ENCODE measurements around the gene NOVA2. TPM values are rescaled to one million over a fixed set of nuclear protein-coding genes. Genes with fewer than 3 reads are reported as not detected.
A peak's percentile ranks its signal among the peaks of the same experiment; 100 is the strongest.

NOVA2 gene
- total and polyA plus RNA-seq, 2 donors from 2014 or later, result 0.95 to 8.5 TPM

DNA sequence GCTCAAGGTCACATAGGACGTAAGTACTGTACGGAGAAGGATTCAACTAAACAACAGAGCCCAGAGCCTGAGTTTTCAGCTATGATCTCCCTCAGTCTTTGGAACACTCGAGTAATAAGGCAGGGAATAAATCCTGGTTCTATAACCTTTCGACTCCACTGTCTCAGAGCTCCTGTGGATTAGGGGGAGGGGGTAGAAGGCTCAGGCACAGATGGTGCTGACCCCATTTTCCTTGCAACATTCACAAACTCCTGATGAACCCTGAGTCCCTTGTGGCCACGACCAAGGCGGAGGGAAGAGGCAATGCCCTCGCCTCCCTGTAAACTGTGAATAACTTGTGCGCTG is 21.4 kb downstream of the NOVA2 start:
- Histone ChIP-seq H3K4me1 (ENCODE audit: control insufficient read depth in 2 of 3, insufficient read depth in 2 of 3, low read depth in 1 of 3, low read length in 3 of 3) (peaks cover 0 to 14% (median 0%) of the 10 kb centered on the region in 3 donors), H3K27me3 (ENCODE audit: control insufficient read depth, insufficient read depth, low read length) (no peaks in the 10 kb centered on the region), H3K9ac (ENCODE audit: low read length in 3 of 3) (no peak overlapping the region), H3K9me3 (ENCODE audit: control insufficient read depth in 2 of 3, insufficient read depth in 1 of 3, low read length in 3 of 3) (peaks cover 0 to 4% (median 0%) of the 10 kb centered on the region in 3 donors), H3K27ac (ENCODE audit: low read depth in 2 of 2, low read length in 2 of 2) (no peak overlapping the region), H3K4me3 (ENCODE audit: low read length in 3 of 3) (no peak overlapping the region), H3K36me3 (ENCODE audit: control insufficient read depth in 2 of 3, insufficient read depth in 3 of 3, low read length in 3 of 3) (no peaks in the 10 kb centered on the region)
- no peak for FAIRE-seq
- intact Hi-C loops (cut with DNase I), result no loop called here
- TF ChIP-seq, protein P1, sequence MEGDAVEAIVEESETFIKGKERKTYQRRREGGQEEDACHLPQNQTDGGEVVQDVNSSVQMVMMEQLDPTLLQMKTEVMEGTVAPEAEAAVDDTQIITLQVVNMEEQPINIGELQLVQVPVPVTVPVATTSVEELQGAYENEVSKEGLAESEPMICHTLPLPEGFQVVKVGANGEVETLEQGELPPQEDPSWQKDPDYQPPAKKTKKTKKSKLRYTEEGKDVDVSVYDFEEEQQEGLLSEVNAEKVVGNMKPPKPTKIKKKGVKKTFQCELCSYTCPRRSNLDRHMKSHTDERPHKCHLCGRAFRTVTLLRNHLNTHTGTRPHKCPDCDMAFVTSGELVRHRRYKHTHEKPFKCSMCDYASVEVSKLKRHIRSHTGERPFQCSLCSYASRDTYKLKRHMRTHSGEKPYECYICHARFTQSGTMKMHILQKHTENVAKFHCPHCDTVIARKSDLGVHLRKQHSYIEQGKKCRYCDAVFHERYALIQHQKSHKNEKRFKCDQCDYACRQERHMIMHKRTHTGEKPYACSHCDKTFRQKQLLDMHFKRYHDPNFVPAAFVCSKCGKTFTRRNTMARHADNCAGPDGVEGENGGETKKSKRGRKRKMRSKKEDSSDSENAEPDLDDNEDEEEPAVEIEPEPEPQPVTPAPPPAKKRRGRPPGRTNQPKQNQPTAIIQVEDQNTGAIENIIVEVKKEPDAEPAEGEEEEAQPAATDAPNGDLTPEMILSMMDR (IDR thresholded peaks at IDR 0.05; ENCODE audit: borderline replicate concordance, extremely low read depth, insufficient read depth), result no peak
- DNase-seq, result no peak

DNA sequence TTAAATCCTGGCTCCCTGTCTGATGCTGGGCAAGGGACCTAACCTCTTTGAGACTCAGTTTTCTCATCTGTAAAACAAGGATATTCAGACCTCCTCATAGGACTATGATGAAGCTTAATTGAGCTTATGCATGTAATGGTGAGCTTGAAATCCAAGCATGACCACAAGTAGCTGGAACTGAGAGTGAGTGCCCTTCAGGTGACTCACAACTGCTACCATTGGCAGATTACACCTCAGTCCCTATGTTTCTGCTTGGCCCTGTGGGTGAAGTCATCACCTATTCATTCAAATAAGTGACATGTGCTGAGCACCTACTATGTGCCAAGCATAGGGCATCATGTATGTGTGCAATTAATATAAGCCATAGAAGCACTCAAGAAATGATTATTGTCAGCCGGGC is 25.7 kb downstream of the NOVA2 start:
- Histone ChIP-seq H3K27ac (ENCODE audit: low read depth in 2 of 2, low read length in 2 of 2) (no peak overlapping the region), H3K9ac (ENCODE audit: low read length in 3 of 3) (no peak overlapping the region), H3K36me3 (ENCODE audit: control insufficient read depth in 2 of 3, insufficient read depth in 3 of 3, low read length in 3 of 3) (no peaks in the 10 kb centered on the region), H3K9me3 (ENCODE audit: control insufficient read depth in 2 of 3, insufficient read depth in 1 of 3, low read length in 3 of 3) (no peaks in the 10 kb centered on the region), H3K27me3 (ENCODE audit: control insufficient read depth, insufficient read depth, low read length) (no peaks in the 10 kb centered on the region), H3K4me3 (ENCODE audit: low read length in 3 of 3) (no peak overlapping the region), H3K4me1 (ENCODE audit: control insufficient read depth in 2 of 3, insufficient read depth in 2 of 3, low read depth in 1 of 3, low read length in 3 of 3) (peaks cover 0 to 2% (median 0%) of the 10 kb centered on the region in 3 donors)
- TF ChIP-seq, protein P1 (IDR thresholded peaks at IDR 0.05; ENCODE audit: borderline replicate concordance, extremely low read depth, insufficient read depth), result no peak
- intact Hi-C loops (cut with DNase I), result no loop called here
- no peak for DNase-seq
- FAIRE-seq, result no peak

DNA sequence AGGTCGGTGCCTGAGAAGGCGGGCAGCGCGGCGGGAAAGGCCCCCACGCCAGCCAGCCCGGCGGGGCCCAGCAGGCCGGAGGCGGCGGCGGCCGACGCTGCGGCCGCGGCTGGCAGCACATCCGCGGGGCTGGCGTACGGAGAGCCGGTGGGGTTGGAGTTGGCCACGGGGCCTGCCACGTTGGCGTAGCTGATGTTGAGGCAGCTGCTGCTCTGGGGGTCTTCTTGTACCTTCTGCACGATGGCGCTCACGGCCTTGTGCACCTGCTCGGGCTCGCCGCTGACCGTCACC is 33.2 kb downstream of the NOVA2 start:
- FAIRE-seq (no peak), DNase-seq (no peak)
- intact Hi-C loops (cut with DNase I), result no loop called here
- no peak overlapping the region for H3K4me3 ChIP-seq (ENCODE audit: low read length in 3 of 3)
- no peak overlapping the region for H3K27ac ChIP-seq (ENCODE audit: low read depth in 2 of 2, low read length in 2 of 2)
- no peaks in the 10 kb centered on the region for H3K36me3 ChIP-seq (ENCODE audit: control insufficient read depth in 2 of 3, insufficient read depth in 3 of 3, low read length in 3 of 3)
- peaks cover 3% of the 10 kb centered on the region for H3K27me3 ChIP-seq (ENCODE audit: control insufficient read depth, insufficient read depth, low read length)
- no peaks in the 10 kb centered on the region for H3K4me1 ChIP-seq (ENCODE audit: control insufficient read depth in 2 of 3, insufficient read depth in 2 of 3, low read depth in 1 of 3, low read length in 3 of 3)
- TF ChIP-seq, protein P1 (IDR thresholded peaks at IDR 0.05; ENCODE audit: borderline replicate concordance, extremely low read depth, insufficient read depth), result no peak
- no peak overlapping the region for H3K9ac ChIP-seq (ENCODE audit: low read length in 3 of 3)
- H3K9me3 ChIP-seq (ENCODE audit: control insufficient read depth in 2 of 3, insufficient read depth in 1 of 3, low read length in 3 of 3), result no peaks in the 10 kb centered on the region

DNA sequence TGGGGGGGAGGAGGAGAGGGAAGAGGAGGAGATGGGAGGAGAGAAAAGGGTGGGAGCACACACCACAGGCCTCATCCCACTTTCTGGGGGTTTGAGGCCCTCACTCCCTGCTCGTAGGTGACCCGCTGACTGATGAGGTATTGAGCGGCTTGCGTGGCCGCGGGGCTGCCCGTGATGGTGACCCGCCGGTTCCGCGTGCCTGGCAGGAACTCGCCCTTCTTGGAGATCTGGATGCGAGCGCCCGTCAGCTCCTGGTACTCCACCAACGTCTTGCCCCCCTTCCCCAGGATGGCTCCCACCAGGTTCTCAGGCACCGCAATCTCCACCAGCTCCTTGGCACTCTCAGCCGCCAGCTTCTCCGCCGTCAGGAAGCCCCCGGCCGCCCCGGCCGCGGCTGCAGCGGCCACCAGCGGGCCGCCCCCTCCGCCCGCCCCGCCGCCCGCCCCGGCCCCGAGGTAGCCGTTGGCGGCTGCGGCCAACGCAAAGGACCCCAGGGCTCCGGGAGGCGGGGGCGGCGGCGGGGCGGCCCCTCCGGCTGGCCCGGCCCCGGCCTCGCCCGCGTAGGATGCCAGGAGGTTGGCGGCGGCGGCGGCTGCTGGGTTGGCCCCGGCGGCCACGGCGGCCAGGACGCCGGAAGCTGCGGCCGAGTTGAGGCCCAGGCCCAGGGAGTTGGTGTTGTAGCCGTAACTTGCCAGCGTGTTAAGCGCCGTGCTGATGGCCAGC is 33.7 kb downstream of the NOVA2 start:
- Histone ChIP-seq H3K4me3 (ENCODE audit: low read length in 3 of 3) (no peak overlapping the region), H3K9ac (ENCODE audit: low read length in 3 of 3) (no peak overlapping the region), H3K9me3 (ENCODE audit: control insufficient read depth in 2 of 3, insufficient read depth in 1 of 3, low read length in 3 of 3) (no peaks in the 10 kb centered on the region), H3K4me1 (ENCODE audit: control insufficient read depth in 2 of 3, insufficient read depth in 2 of 3, low read depth in 1 of 3, low read length in 3 of 3) (no peaks in the 10 kb centered on the region), H3K36me3 (ENCODE audit: control insufficient read depth in 2 of 3, insufficient read depth in 3 of 3, low read length in 3 of 3) (no peaks in the 10 kb centered on the region), H3K27me3 (ENCODE audit: control insufficient read depth, insufficient read depth, low read length) (peaks cover 3% of the 10 kb centered on the region), H3K27ac (ENCODE audit: low read depth in 2 of 2, low read length in 2 of 2) (no peak overlapping the region)
- peak in 3 of 5 donors; percentile 18 to 29 (median 19) for DNase-seq
- no peak for FAIRE-seq
- intact Hi-C loops (cut with DNase I), result no loop called here
- TF ChIP-seq, protein P1 (IDR thresholded peaks at IDR 0.05; ENCODE audit: borderline replicate concordance, extremely low read depth, insufficient read depth), result no peak
